Fibroblast of upper back skin (primary cell): ENCODE data around the gene TMEM132D.
A peak's percentile ranks its signal among the peaks of the same experiment; 100 is the strongest.

Experiments used
- DNase-seq: peaks from one replicate; pipeline ENCODE4 v3.0.0-alpha.2; 2013

TMEM132D gene

GRCh38 chr12:129719416-129719815 lies 184.4 kb downstream of the TMEM132D start:
- no peak for DNase-seq

GRCh38 chr12:129717438-129717837 lies 186.4 kb downstream of the TMEM132D start:
- no peak for DNase-seq

GRCh38 chr12:129716825-129717224 lies 187.0 kb downstream of the TMEM132D start:
- no peak for DNase-seq

- no peak for DNase-seq
These were observed 197.1 kb downstream of the TMEM132D start for GRCh38 chr12:129706716-129707115.

GRCh38 chr12:129704232-129704830 lies 199.5 kb downstream of the TMEM132D start:
- DNase-seq = no peak

- peak; percentile 1 for DNase-seq
These were observed 202.2 kb downstream of the TMEM132D start for GRCh38 chr12:129701631-129702101.

- no peak for DNase-seq
These were observed 203.8 kb downstream of the TMEM132D start for GRCh38 chr12:129700036-129700435.

- DNase-seq = peak; percentile 30
These were observed 206.9 kb downstream of the TMEM132D start for GRCh38 chr12:129696926-129697325.

- DNase-seq = no peak
These were observed 207.4 kb downstream of the TMEM132D start for GRCh38 chr12:129696405-129696804.

GRCh38 chr12:129693731-129694130 lies 210.1 kb downstream of the TMEM132D start:
- no peak for DNase-seq

GRCh38 chr12:129687731-129688130 lies 216.1 kb downstream of the TMEM132D start:
- no peak for DNase-seq

GRCh38 chr12:129681830-129682229 lies 222.0 kb downstream of the TMEM132D start:
- DNase-seq = no peak

GRCh38 chr12:129681151-129681550 lies 222.7 kb downstream of the TMEM132D start:
- no peak for DNase-seq

- DNase-seq = no peak
These were observed 227.4 kb downstream of the TMEM132D start for GRCh38 chr12:129676411-129676810.

- no peak for DNase-seq
These were observed 227.9 kb downstream of the TMEM132D start for GRCh38 chr12:129675947-129676346.

- DNase-seq = no peak
These were observed 228.3 kb downstream of the TMEM132D start for GRCh38 chr12:129675496-129675895.

GRCh38 chr12:129673806-129674205 lies 230.0 kb downstream of the TMEM132D start:
- DNase-seq = no peak

GRCh38 chr12:129672110-129672509 lies 231.7 kb downstream of the TMEM132D start:
- DNase-seq = no peak

GRCh38 chr12:129670256-129670920 lies 233.4 kb downstream of the TMEM132D start:
- peak; percentile 31 for DNase-seq

- DNase-seq = peak; percentile 7
These were observed 238.4 kb downstream of the TMEM132D start for GRCh38 chr12:129665414-129665813.

GRCh38 chr12:129662234-129662633 lies 241.6 kb downstream of the TMEM132D start:
- no peak for DNase-seq

- no peak for DNase-seq
These were observed 242.9 kb downstream of the TMEM132D start for GRCh38 chr12:129660946-129661345.

GRCh38 chr12:129659961-129660622 lies 243.7 kb downstream of the TMEM132D start:
- DNase-seq = peak; percentile 73

GRCh38 chr12:129657179-129657578 lies 246.6 kb downstream of the TMEM132D start:
- DNase-seq = no peak
